Endodermal cell (in vitro differentiated cells): ENCODE results near the gene CGB7. TPM values are rescaled to one million over a fixed set of nuclear protein-coding genes. Genes with fewer than 3 reads are reported as not detected.

Source experiments
- DNase-seq: peaks from one replicate; pipeline ENCODE4 v3.0.0-alpha.2; 2017
- H3K27ac ChIP-seq: 2 replicates; pipeline ENCODE4 v1.5.1; 2013; ENCODE audit warnings: mild to moderate bottlenecking, low read depth, low read length, moderate library complexity
- H3K27me3 ChIP-seq: 2 replicates; pipeline ENCODE4 v1.6.1; 2013; ENCODE audit warnings: mild to moderate bottlenecking, low read length, moderate library complexity; ENCODE audit not compliant: insufficient read depth, control insufficient read depth, poor library complexity, severe bottlenecking
- H3K36me3 ChIP-seq: 2 replicates; pipeline ENCODE4 v1.7.0; 2013; ENCODE audit warnings: mild to moderate bottlenecking, low read length, moderate library complexity; ENCODE audit not compliant: control insufficient read depth, insufficient read depth
- H3K4me1 ChIP-seq: one replicate; pipeline ENCODE4 v1.7.0; 2013; ENCODE audit warnings: low read length; ENCODE audit not compliant: control insufficient read depth, insufficient read depth
- H3K4me3 ChIP-seq: 2 replicates; pipeline ENCODE4 v1.5.1; 2013; ENCODE audit warnings: mild to moderate bottlenecking, low read length, moderate library complexity
- H3K9ac ChIP-seq: 2 replicates; pipeline ENCODE4 v1.6.1; 2013; ENCODE audit warnings: mild to moderate bottlenecking, low read length, moderate library complexity; ENCODE audit not compliant: poor library complexity, severe bottlenecking; ENCODE audit errors: extremely low read depth
- H3K9me3 ChIP-seq: 2 replicates; pipeline ENCODE4 v1.6.1; 2013; ENCODE audit warnings: mild to moderate bottlenecking, low read length, moderate library complexity; ENCODE audit not compliant: control insufficient read depth
- H3K27ac Mint-ChIP-seq: 2 replicates; pipeline ENCODE4 v1.8.0; 2020; ENCODE audit warnings: mixed read lengths
- H3K27me3 Mint-ChIP-seq: 2 replicates; pipeline ENCODE4 v1.8.0; 2021; ENCODE audit warnings: mild to moderate bottlenecking, mixed read lengths; ENCODE audit not compliant: insufficient read depth
- H3K36me3 Mint-ChIP-seq: 2 replicates; pipeline ENCODE4 v1.8.0; 2020; ENCODE audit warnings: low read depth, mixed read lengths
- H3K4me1 Mint-ChIP-seq: 2 replicates; pipeline ENCODE4 v1.8.0; 2020; ENCODE audit warnings: mixed read lengths
- H3K4me3 Mint-ChIP-seq: 2 replicates; pipeline ENCODE4 v1.8.0; 2020; ENCODE audit warnings: mild to moderate bottlenecking, moderate library complexity, mixed read lengths
- H3K9me3 Mint-ChIP-seq: 2 replicates; pipeline ENCODE4 v1.8.0; 2020; ENCODE audit warnings: mild to moderate bottlenecking, mixed read lengths
- WGBS, 2 experiments: methylation state at CpG; one replicate each; pipeline versions ENCODE4 v1.1.5 to v1.1.7; 2013; ENCODE audit warnings: missing lambda C conversion rate in 2 of 2, mixed read lengths in 1 of 2; ENCODE audit not compliant: insufficient coverage in 1 of 2, insufficient read length in 1 of 2; 5-methylcytosine and 5-hydroxymethylcytosine counted together
- total RNA-seq, 2 donors: library from RNA; stranded (reverse); fragmentation: NEBNext Ultra II Directional in 1 of 2; extraction: Animal tissue kit (Norgen Biotek cat#: 25700) in 1 of 2; gene quantifications; 2 replicates in 1 of 2; 3 replicates in 1 of 2; pipeline ENCODE4 v1.2.1, GENCODE V29; 2021
- TF ChIP-seq, protein P1 (sequence below): fragments of 200-600 bp; sonication (generic); conservative IDR thresholded peaks from 2 replicates; pipeline ENCODE4 v1.5.0; 2021; ENCODE audit warnings: antibody characterized with exemption, mild to moderate bottlenecking

Gene CGB7
- total RNA-seq, 2 donors from 2014 or later: 1.5 to 2.9 TPM

DNA sequence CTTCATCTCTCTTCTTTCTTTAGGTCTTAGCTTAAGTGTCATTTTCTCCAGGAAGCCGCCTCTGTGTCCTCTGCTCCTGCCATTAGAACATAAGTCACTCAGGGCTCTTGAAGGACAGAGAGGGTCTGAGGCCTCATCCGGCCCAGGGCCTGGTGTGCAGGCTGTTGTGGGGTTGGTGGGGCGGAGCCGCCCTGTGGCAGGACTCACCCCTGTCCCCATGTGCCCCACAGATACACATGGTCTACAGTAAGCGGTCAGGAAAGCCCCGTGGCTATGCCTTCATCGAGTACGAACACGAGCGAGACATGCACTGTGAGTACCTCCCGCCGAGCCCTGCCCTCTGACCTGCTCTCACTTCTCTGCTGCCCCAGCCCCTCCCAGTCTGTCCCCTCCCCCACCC lies 43.6 kb upstream of the CGB7 start:
- H3K27ac Mint-ChIP-seq: no peak overlapping the region
- no peaks in the 10 kb centered on the region for H3K9me3 Mint-ChIP-seq
- H3K36me3 Mint-ChIP-seq: peaks cover 71% of the 10 kb centered on the region
- DNase-seq: no peak
- Histone ChIP-seq H3K9ac (no peak overlapping the region), H3K4me3 (no peak overlapping the region), H3K27me3 (no peaks in the 10 kb centered on the region), H3K27ac (no peak overlapping the region), H3K4me1 (peaks cover 10% of the 10 kb centered on the region), H3K36me3 (peaks cover 89% of the 10 kb centered on the region), H3K9me3 (no peaks in the 10 kb centered on the region)
- H3K4me3 Mint-ChIP-seq: no peak overlapping the region
- H3K27me3 Mint-ChIP-seq: no peaks in the 10 kb centered on the region
- TF ChIP-seq, protein P1, sequence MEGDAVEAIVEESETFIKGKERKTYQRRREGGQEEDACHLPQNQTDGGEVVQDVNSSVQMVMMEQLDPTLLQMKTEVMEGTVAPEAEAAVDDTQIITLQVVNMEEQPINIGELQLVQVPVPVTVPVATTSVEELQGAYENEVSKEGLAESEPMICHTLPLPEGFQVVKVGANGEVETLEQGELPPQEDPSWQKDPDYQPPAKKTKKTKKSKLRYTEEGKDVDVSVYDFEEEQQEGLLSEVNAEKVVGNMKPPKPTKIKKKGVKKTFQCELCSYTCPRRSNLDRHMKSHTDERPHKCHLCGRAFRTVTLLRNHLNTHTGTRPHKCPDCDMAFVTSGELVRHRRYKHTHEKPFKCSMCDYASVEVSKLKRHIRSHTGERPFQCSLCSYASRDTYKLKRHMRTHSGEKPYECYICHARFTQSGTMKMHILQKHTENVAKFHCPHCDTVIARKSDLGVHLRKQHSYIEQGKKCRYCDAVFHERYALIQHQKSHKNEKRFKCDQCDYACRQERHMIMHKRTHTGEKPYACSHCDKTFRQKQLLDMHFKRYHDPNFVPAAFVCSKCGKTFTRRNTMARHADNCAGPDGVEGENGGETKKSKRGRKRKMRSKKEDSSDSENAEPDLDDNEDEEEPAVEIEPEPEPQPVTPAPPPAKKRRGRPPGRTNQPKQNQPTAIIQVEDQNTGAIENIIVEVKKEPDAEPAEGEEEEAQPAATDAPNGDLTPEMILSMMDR: no peak
- 87 to 93% methylated on average over 3 to 12 of the region's 12 CpGs for WGBS, 2 experiments
- H3K4me1 Mint-ChIP-seq: peaks cover 1% of the 10 kb centered on the region

DNA sequence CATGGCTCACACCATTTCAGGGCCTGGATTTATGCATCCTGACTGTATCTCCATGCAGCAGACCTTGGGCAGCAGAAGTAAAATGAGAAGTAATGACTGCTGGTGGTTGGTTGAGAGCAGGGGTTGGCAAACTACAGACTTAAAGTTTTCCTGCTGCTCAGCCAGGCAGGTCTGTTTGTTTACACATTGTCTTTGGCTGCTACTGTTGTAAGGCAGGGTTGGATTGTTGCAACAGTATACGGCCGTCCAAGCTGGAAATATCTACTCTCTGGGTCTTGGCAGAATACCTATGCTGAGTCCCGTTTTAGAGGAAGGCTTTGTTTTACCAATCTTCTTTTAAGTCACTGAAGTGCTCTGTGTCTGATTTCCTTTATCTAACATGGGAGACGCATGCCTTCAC lies 41.2 kb upstream of the CGB7 start:
- no peaks in the 10 kb centered on the region for H3K9me3 Mint-ChIP-seq

DNA sequence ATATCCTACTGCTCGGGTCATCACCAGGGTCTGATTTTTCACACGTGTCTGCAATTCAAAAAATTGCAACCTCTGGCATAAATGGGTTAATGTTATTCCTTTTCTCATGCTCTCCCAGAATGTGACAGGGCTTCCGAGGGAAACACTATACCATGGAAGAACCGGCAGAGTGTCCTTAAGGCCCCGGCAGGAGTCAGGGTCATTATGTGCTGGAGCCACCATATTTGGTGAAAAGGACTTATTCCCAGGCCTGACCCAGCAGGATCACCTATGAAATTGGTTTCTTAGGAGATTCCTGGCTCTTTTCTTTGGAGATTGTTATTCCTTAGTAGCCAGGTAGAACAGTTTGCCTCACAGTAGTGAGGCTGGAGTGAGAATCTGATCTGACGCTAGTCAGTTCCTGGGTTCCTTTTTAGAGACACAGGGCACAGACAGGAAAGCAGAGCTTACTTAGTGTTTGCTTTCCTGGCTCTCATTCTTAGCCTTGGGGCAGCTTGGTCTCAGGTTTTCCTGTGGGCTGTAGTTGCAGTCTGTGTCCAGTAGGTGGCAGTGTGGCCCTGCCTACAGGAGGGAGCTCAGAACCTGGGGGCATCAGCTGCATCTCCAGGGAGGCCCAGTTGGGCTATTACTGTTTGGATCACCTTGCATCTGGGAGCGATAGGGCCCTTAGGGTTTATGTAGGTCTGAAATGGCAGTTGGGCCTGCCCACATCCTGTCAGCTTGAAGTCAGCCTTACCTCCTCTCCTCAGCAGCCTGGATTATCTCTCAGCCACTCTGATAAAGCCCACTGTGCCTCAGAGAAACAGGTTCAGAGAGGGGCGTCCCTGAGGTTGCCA lies 40.1 kb upstream of the CGB7 start:
- peaks cover 90% of the 10 kb centered on the region for H3K36me3 ChIP-seq
- peaks cover 10% of the 10 kb centered on the region for H3K4me1 ChIP-seq
- TF ChIP-seq, protein P1: peak; percentile 99
- 70 to 79% methylated on average over 7 to 8 of the region's 8 CpGs for WGBS, 2 experiments
- H3K9me3 ChIP-seq: no peaks in the 10 kb centered on the region
- H3K27me3 ChIP-seq: no peaks in the 10 kb centered on the region
- H3K4me3 Mint-ChIP-seq: no peak overlapping the region
- no peak overlapping the region for H3K4me3 ChIP-seq
- peak; percentile 95 for DNase-seq
- peak overlapping the region; percentile 19 for H3K27ac ChIP-seq
- no peaks in the 10 kb centered on the region for H3K9me3 Mint-ChIP-seq
- no peaks in the 10 kb centered on the region for H3K27me3 Mint-ChIP-seq
- peak overlapping the region; percentile 35 for H3K27ac Mint-ChIP-seq
- H3K4me1 Mint-ChIP-seq: peaks cover 1% of the 10 kb centered on the region
- no peak overlapping the region for H3K9ac ChIP-seq
- peaks cover 78% of the 10 kb centered on the region for H3K36me3 Mint-ChIP-seq

More for the DNA sequence above, 41.2 kb upstream of the CGB7 start:
- 96 to 100% methylated on average over 4 of the region's 4 CpGs for WGBS, 2 experiments
- Histone ChIP-seq H3K9me3 (no peaks in the 10 kb centered on the region), H3K36me3 (peaks cover 90% of the 10 kb centered on the region), H3K27ac (no peak overlapping the region), H3K4me1 (peaks cover 10% of the 10 kb centered on the region), H3K27me3 (no peaks in the 10 kb centered on the region), H3K9ac (no peak overlapping the region), H3K4me3 (no peak overlapping the region)
- H3K27me3 Mint-ChIP-seq: no peaks in the 10 kb centered on the region
- H3K4me1 Mint-ChIP-seq: peaks cover 1% of the 10 kb centered on the region
- DNase-seq: no peak
- H3K4me3 Mint-ChIP-seq: no peak overlapping the region
- TF ChIP-seq, protein P1: no peak
- H3K27ac Mint-ChIP-seq: peak overlapping the region; percentile 35
- peaks cover 75% of the 10 kb centered on the region for H3K36me3 Mint-ChIP-seq
